ENCODE measurements around the gene GRM2.

Gene GRM2

GRCh38 chr3:51684971-51685751, 21.7 kb upstream of the GRM2 start:
- no peak overlapping the region for H3K4me3 ChIP-seq (replicated peaks; ENCODE audit: low read depth, low read length)
- no peak for DNase-seq (ENCODE audit: extremely low read depth, low read depth)
- TF ChIP-seq, protein P1, sequence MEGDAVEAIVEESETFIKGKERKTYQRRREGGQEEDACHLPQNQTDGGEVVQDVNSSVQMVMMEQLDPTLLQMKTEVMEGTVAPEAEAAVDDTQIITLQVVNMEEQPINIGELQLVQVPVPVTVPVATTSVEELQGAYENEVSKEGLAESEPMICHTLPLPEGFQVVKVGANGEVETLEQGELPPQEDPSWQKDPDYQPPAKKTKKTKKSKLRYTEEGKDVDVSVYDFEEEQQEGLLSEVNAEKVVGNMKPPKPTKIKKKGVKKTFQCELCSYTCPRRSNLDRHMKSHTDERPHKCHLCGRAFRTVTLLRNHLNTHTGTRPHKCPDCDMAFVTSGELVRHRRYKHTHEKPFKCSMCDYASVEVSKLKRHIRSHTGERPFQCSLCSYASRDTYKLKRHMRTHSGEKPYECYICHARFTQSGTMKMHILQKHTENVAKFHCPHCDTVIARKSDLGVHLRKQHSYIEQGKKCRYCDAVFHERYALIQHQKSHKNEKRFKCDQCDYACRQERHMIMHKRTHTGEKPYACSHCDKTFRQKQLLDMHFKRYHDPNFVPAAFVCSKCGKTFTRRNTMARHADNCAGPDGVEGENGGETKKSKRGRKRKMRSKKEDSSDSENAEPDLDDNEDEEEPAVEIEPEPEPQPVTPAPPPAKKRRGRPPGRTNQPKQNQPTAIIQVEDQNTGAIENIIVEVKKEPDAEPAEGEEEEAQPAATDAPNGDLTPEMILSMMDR (IDR thresholded peaks at IDR 0.05; ENCODE audit: low read depth, low read length, missing control alignments), result no peak

DNA sequence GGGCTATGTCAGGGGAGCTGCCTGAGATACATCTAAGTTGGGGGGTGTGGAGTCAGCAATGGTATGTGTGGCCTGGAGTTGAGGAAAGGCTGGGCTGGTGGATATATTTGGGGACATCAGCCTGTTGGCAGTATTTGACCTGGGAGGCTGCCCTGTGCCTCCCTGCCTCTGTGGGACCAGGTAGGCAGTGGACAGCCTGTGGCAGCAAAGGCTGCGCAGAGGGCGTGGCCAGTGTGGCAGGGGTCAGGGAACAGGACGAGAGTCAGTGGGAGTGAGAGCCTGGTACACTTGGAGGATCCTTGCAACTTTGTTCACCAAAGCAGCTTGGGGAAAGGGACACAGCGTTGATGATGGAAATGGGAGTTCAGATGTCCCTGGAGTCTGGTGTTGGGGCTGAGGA, 20.8 kb upstream of the GRM2 start:
- TF ChIP-seq, protein P1 (IDR thresholded peaks at IDR 0.05; ENCODE audit: low read depth, low read length, missing control alignments), result no peak
- no peak for DNase-seq (ENCODE audit: extremely low read depth, low read depth)
- no peak overlapping the region for H3K4me3 ChIP-seq (replicated peaks; ENCODE audit: low read depth, low read length)

DNA sequence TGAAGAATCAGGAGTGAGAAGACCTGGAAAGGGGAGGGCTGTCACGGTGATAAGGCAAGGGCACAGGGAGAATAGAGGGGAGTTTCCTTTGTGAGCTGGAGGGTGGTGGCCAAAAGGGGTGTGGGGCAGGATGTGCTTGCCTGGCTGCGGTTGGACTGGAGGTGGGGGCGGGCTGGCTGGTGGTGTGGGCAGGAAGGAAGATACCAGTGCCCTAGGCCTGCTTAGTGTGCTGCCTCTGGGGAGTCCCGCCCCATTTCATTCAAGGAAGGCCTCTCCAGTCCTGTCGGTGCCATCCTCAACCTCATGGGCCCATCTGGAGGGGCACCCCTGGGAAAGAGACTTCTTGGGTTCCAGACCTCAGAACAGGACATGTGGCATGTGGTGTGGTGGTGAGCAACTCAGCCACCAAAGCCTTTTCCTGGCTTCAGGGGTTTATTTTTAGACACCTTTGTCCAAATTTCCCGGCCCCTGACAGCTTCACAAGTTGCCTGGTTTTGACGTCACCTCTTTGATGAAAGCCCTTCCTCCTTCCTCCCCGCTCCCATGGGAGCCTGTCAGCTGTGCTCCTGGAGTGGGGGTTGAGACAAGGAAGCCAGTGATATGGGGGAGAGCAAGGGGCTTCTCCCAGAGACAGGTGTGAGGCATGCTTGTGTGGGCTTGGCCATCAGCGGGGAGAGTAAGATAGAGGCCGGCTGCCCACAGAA, 20.2 kb upstream of the GRM2 start:
- no peak for DNase-seq (ENCODE audit: extremely low read depth, low read depth)
- TF ChIP-seq, protein P1 (IDR thresholded peaks at IDR 0.05; ENCODE audit: low read depth, low read length, missing control alignments), result no peak
- no peak overlapping the region for H3K4me3 ChIP-seq (replicated peaks; ENCODE audit: low read depth, low read length)

DNA sequence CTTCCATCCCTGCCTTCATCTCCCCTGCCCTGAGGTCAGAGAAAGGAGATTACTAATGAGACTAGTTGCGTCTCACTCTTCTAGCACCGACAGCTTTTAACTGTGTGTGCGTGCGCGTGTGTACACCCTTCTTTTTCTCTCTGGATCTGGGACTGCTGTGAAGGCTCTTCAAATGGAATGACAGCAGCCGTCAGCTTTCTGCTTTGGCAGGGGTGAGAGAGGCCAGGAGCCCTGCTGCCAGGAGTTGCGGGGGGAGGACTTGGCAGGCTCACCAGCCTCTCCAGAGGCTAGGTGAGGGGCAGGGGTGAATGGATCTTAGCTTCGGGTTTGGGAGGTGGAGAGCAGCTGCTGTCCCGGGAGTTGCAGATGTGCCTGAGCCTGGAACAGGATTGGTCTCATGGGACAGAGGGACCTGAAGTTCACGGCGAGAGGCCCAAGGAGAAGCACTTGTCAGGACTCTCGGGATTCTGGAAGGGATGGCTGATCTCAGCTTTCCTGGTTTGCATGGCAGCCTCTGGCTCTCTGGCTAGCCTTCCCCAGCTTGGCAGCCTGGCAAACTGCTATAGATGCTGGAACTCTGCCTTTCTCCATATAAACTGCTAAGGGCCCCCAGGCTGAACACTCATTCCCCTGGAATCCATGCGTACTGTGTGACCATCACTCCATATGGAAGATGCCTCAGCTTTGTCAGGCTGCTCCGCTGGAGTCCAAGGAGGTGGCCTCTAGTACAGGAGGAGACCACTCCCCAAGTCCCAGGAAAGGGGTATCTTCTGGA, 19.2 kb upstream of the GRM2 start:
- TF ChIP-seq, protein P1 (IDR thresholded peaks at IDR 0.05; ENCODE audit: low read depth, low read length, missing control alignments), result no peak
- no peak for DNase-seq (ENCODE audit: extremely low read depth, low read depth)
- no peak overlapping the region for H3K4me3 ChIP-seq (replicated peaks; ENCODE audit: low read depth, low read length)

DNA sequence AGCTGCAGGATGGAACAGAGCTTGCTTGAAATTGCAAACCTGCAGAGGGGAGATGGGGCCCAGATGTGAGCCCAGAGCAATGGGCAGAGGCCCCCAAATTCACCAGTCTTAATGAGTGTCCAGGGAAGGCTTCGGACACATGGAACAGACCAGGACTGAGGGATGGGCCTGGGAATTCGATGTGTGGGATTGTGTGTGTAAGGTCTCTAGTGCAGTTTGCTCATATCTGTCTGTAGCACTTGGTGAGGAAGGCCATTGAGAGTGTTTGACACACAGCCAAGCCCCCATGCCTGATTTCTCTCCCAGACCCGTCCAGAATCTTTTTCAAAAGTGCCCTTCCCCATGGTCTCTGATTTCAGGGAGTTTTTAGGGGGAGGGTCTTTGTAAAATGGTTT, 18.7 kb upstream of the GRM2 start:
- no peak overlapping the region for H3K4me3 ChIP-seq (replicated peaks; ENCODE audit: low read depth, low read length)
- DNase-seq (ENCODE audit: extremely low read depth, low read depth), result no peak
- TF ChIP-seq, protein P1 (IDR thresholded peaks at IDR 0.05; ENCODE audit: low read depth, low read length, missing control alignments), result no peak

DNA sequence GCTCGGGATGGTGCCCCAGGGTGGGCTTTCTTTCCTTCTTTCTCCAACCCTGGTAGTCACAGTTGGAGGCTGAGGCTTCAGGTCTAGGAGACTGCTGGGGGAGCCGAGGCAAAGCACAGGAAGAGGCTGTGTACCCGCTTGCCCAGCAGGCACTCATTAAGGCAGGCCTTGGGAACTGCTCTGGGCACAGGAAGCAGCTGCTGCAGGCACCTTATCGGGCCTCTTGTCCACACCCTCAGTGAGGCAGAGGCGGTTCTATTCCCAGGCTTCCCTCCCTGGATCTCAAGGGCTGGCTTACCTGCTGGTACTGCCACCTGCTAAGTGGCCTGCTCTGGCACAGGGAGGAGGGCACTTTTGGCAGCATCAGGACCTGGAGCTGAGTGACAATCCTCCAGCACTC, 15.8 kb upstream of the GRM2 start:
- no peak for DNase-seq (ENCODE audit: extremely low read depth, low read depth)
- no peak overlapping the region for H3K4me3 ChIP-seq (replicated peaks; ENCODE audit: low read depth, low read length)
- TF ChIP-seq, protein P1 (IDR thresholded peaks at IDR 0.05; ENCODE audit: low read depth, low read length, missing control alignments), result no peak

Measured in HFF-Myc (cell line).